K562 (cell line): ENCODE data around the gene KLHL29. TPM values are rescaled to one million over a fixed set of nuclear protein-coding genes. Genes with fewer than 3 reads are reported as not detected.

Source experiments
- ATAC-seq: fragments of 200-7000 bp; cut with Tn5 transposase; 3 replicates; pipeline ENCODE4 v1.9.1; 2020; ENCODE audit warnings: moderate library complexity
- BruUV-seq: library from RNA; stranded (reverse); fragments of 400-500 nt; replicated peaks from 2 replicates; lab custom pipeline; 2021; lab: Mats Ljungman, UMichigan
- CTCF ChIA-PET: fragments of 300-600 bp; formaldehyde crosslinking; extraction: SDS; loops from one replicate; lab custom pipeline; 2021; ENCODE audit warnings: low intra/inter-chr PET ratio; lab: Yijun Ruan, JAX
- POLR2A ChIA-PET: fragments of 300-600, 350-650 bp; sonication (Branson Sonifier 250); formaldehyde crosslinking; extraction: SDS; loops from one replicate; lab custom pipeline; 2021; ENCODE audit warnings: antibody characterized with exemption, inconsistent platforms; lab: Yijun Ruan, JAX
- DNase-seq, 4 experiments: peaks; one replicate each; pipeline versions ENCODE4 v3.0.0 to v3.0.0-alpha.2; 2011 to 2018; ENCODE audit warnings: low spot score in 3 of 4, mixed read lengths in 3 of 4; ENCODE audit errors: extremely low read depth in 1 of 4
- FAIRE-seq: peaks from 2 replicates; lab custom pipeline; 2011; peaks lifted over from hg19 to GRCh38; lab: Jason Lieb, UNC
- H2AFZ ChIP-seq: 2 replicates; pipeline ENCODE4 v1.6.0; 2011; ENCODE audit warnings: low read depth, low read length, control low read depth, inconsistent platforms
- H3K27ac ChIP-seq: fragments of 200-600 bp; 3 replicates; pipeline ENCODE4 v1.8.0; 2011; ENCODE audit warnings: low read depth, mild to moderate bottlenecking, control low read depth, inconsistent platforms, low read length, moderate library complexity, mixed read lengths; ENCODE audit errors: extremely low read depth
- H3K27me3 ChIP-seq, 2 experiments: fragments of 300-600 bp in 1 of 2; 2 replicates in 1 of 2; 3 replicates in 1 of 2; pipeline versions ENCODE4 v1.6.0 to v1.8.0; 2011; ENCODE audit warnings: inconsistent platforms in 2 of 2, low read length in 2 of 2, mild to moderate bottlenecking in 1 of 2, mixed read lengths in 1 of 2, moderate library complexity in 1 of 2; ENCODE audit not compliant: control insufficient read depth in 2 of 2, insufficient read depth in 2 of 2
- H3K36me3 ChIP-seq: fragments of 300-600 bp; 3 replicates; pipeline ENCODE4 v1.8.0; 2011; ENCODE audit warnings: mild to moderate bottlenecking, low read length, inconsistent platforms; ENCODE audit not compliant: control insufficient read depth, insufficient read depth
- H3K4me1 ChIP-seq, 2 experiments: fragments of 200-600 bp in 1 of 2; replicated peaks in 1 of 2; 2 replicates in 1 of 2; 3 replicates in 1 of 2; pipeline versions ENCODE4 v1.5.1 to v1.8.0; 2011; ENCODE audit warnings: inconsistent platforms in 2 of 2, low read length in 2 of 2, mild to moderate bottlenecking in 1 of 2, mixed read lengths in 1 of 2, moderate library complexity in 1 of 2; ENCODE audit not compliant: control insufficient read depth in 2 of 2, insufficient read depth in 2 of 2
- H3K4me2 ChIP-seq: 2 replicates; pipeline ENCODE4 v1.6.1; 2011; ENCODE audit warnings: low read length, control low read depth, inconsistent platforms, mixed read lengths; ENCODE audit not compliant: insufficient read depth
- H3K4me3 ChIP-seq: fragments of 200-600 bp; sonication (generic), shearing (Covaris generic); 2 replicates; pipeline ENCODE4 v1.5.1; 2016; ENCODE audit warnings: control low read depth, inconsistent platforms
- H3K79me2 ChIP-seq: fragments of 200-600 bp; 3 replicates; pipeline ENCODE4 v1.8.0; 2011; ENCODE audit warnings: low read length, inconsistent platforms; ENCODE audit not compliant: control insufficient read depth, insufficient read depth
- H3K9ac ChIP-seq, 2 experiments: 2 replicates each; pipeline versions ENCODE4 v1.6.0 to v1.6.1; 2011; ENCODE audit warnings: low read depth in 2 of 2, low read length in 2 of 2, control low read depth in 1 of 2, inconsistent platforms in 1 of 2, mild to moderate bottlenecking in 1 of 2, mixed read lengths in 1 of 2; ENCODE audit not compliant: insufficient read depth in 1 of 2
- H3K9me1 ChIP-seq: one replicate; pipeline ENCODE4 v1.6.0; 2011; ENCODE audit warnings: inconsistent platforms, mild to moderate bottlenecking, low read length, moderate library complexity; ENCODE audit not compliant: control insufficient read depth, insufficient read depth
- H3K9me3 ChIP-seq: replicated peaks from 2 replicates; pipeline ENCODE4 v1.5.1; 2011; ENCODE audit warnings: low read depth, low read length, inconsistent platforms; ENCODE audit not compliant: control insufficient read depth, insufficient read depth
- H4K20me1 ChIP-seq: replicated peaks from 2 replicates; pipeline ENCODE4 v1.6.1; 2011; ENCODE audit warnings: low read length, inconsistent platforms, mixed read lengths; ENCODE audit not compliant: control insufficient read depth, insufficient read depth
- HSF4 ChIP-seq: fragments of 250-450 bp; sonication (Bioruptor Pico); IDR thresholded peaks from 2 replicates; pipeline ENCODE4 v2.1.2; 2022; ENCODE audit warnings: mild to moderate bottlenecking, moderate library complexity, borderline replicate concordance
- KAT7 ChIP-seq: sonication (generic); formaldehyde crosslinking; IDR thresholded peaks from 2 replicates; pipeline ENCODE4 v1.8.0; 2022; ENCODE audit warnings: missing genetic modification reagents, mild to moderate bottlenecking, borderline replicate concordance
- U2AF1 ChIP-seq: fragments of 200-400 bp; formaldehyde crosslinking; optimal IDR thresholded peaks from 2 replicates; pipeline ENCODE3; 2017; ENCODE audit warnings: mild to moderate bottlenecking, low read depth, low read length, moderate library complexity
- ZNF644 ChIP-seq: fragments of 200-800 bp; sonication (Bioruptor generic); IDR thresholded peaks from 2 replicates; pipeline ENCODE4 v1.6.1; 2016; ENCODE audit warnings: low read depth, missing genetic modification characterization, missing compliant biosample characterization
- WGBS: fragments of 100-300 bp; shearing (Covaris generic); methylation state at CpG from one replicate; pipeline ENCODE4 v1.1.6; 2016; ENCODE audit warnings: low coverage, mixed read lengths; ENCODE audit not compliant: insufficient coverage; ENCODE audit errors: missing lambda C conversion rate; 5-methylcytosine and 5-hydroxymethylcytosine counted together
- in situ Hi-C: fragments of 300-500 bp; cut with MboI; formaldehyde crosslinking; loops from 4 replicates; pipeline ENCODE4 v1.15.0; 2018; ENCODE audit warnings: inconsistent platforms, mixed read lengths
- intact Hi-C: fragments of 100-400 bp; cut with micrococcal nuclease; formaldehyde crosslinking; loops from 2 replicates; pipeline ENCODE4 v1.14.2; 2022
- polyA plus RNA-seq, 8 experiments: library from polyadenylated mRNA; depleted of rRNA in 4 of 8; stranded (reverse) in 5 of 8; unstranded in 3 of 8; fragments of >200 nt; fragmentation: Nextera tagmentation in 2 of 8; fragmentation: Illumina TruSeq in 1 of 8; extraction: Ambion mirVana in 2 of 8; extraction: Trizol in 1 of 8; gene quantifications; 2 replicates each; pipeline versions ENCODE4 v1.2.1 to v1.2.3, GENCODE V29; 2011 to 2014; ENCODE audit warnings: inconsistent platforms in 1 of 8, missing spikeins in 1 of 8
- total RNA-seq, 7 experiments: library from RNA; depleted of rRNA in 6 of 7; stranded (reverse); fragments of >200 nt in 6 of 7; fragmentation: Illumina TruSeq in 2 of 7; extraction: Trizol in 2 of 7; gene quantifications; 2 replicates each; pipeline versions ENCODE4 v1.2.1 to v1.2.3, GENCODE V29; 2011 to 2021; ENCODE audit warnings: low replicate concordance in 1 of 7
- TF ChIP-seq, protein P1 (sequence below): fragments of 200-800 bp; sonication (Bioruptor generic); IDR thresholded peaks from 2 replicates; pipeline ENCODE4 v1.6.1; 2017; ENCODE audit warnings: missing genetic modification characterization, missing compliant biosample characterization

KLHL29 gene
- total and polyA plus RNA-seq, 9 of the 15 experiments (the other 6 are each of a cell fraction or from before 2014, with no cell fraction given), result 0.03 to 0.31 (median 0.08) TPM; not detected in 1

DNA sequence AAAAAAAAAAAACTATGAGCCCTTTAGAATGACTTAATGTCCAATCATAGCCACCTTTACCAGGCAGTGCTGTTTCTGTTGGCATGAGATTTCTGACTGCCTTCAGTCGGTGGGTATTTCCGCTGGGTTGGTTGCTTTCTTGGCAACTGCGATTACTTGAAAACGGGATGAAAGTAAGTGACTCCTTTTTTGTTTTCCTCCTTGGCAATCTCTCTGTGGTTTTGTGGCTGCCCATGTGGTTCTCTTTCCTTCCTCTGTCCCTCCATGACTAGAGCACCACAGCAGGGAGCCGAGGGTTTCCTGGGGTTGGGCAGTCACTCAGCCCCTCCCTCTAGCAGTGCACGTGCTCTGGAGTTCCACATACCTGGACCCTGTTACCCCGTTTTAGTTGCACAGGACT lies 112.1 kb downstream of the KLHL29 start:
- H3K27me3 ChIP-seq, result peaks cover 36 to 71% of the 10 kb centered on the region in 2 experiments
- H3K9ac ChIP-seq, result no peak overlapping the region
- H3K4me3 ChIP-seq, result no peak overlapping the region
- 2% methylated on average over 7 of the region's 7 CpGs for WGBS
- H4K20me1 ChIP-seq, result no peaks in the 10 kb centered on the region
- no peak overlapping the region for H3K27ac ChIP-seq
- no peak overlapping the region for H2AFZ ChIP-seq
- no peaks in the 10 kb centered on the region for H3K9me3 ChIP-seq
- H3K36me3 ChIP-seq, result no peaks in the 10 kb centered on the region
- ChIA-PET POLR2A (no interaction called here), CTCF (no interaction called here)
- no peak for TF ChIP-seq KAT7 (CRISPR knock-in tag)
- TF ChIP-seq, protein P1, sequence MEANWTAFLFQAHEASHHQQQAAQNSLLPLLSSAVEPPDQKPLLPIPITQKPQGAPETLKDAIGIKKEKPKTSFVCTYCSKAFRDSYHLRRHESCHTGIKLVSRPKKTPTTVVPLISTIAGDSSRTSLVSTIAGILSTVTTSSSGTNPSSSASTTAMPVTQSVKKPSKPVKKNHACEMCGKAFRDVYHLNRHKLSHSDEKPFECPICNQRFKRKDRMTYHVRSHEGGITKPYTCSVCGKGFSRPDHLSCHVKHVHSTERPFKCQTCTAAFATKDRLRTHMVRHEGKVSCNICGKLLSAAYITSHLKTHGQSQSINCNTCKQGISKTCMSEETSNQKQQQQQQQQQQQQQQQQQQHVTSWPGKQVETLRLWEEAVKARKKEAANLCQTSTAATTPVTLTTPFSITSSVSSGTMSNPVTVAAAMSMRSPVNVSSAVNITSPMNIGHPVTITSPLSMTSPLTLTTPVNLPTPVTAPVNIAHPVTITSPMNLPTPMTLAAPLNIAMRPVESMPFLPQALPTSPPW, result peak; percentile 40; the same call in 1 of the 2 replicates
- H3K9me1 ChIP-seq, result no peaks in the 10 kb centered on the region
- intact Hi-C loops (no loop called here), in situ Hi-C loops (no loop called here)
- H3K4me2 ChIP-seq, result no peak overlapping the region
- ATAC-seq (no peak), DNase-seq (no peak), FAIRE-seq (no peak)
- no TSS peak for BruUV-seq
- no peaks in the 10 kb centered on the region for H3K4me1 ChIP-seq
- H3K79me2 ChIP-seq, result no peaks in the 10 kb centered on the region

DNA sequence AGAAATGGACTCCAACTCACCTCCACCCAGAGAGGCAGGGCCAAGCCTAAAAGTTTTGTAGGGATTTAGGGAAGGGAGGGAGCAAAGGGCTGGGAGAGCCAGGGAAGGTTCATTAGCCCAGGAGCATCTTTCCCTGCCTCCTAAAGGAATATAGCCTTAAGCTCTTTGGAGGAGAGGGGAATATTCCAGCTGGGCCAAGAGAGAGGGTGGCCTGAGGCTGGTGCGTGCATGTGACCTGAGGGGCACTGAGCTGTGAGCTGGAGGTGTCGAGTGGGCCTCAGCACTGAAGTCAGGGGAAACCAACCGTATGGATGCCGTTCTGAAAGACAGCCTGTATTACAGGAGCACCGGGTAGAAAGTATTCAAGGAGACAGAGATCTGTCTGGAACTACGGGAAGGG lies 112.6 kb downstream of the KLHL29 start:
- Histone ChIP-seq H2AFZ (no peak overlapping the region), H3K4me3 (no peak overlapping the region), H3K79me2 (no peaks in the 10 kb centered on the region), H3K36me3 (no peaks in the 10 kb centered on the region), H4K20me1 (no peaks in the 10 kb centered on the region), H3K9me3 (no peaks in the 10 kb centered on the region), H3K4me2 (no peak overlapping the region), H3K27ac (no peak overlapping the region), H3K9ac (no peak overlapping the region), H3K4me1 (no peaks in the 10 kb centered on the region), H3K9me1 (no peaks in the 10 kb centered on the region), H3K27me3 (peaks cover 40 to 75% of the 10 kb centered on the region in 2 experiments)
- POLR2A ChIA-PET, result no interaction called here
- in situ Hi-C loops (no loop called here), intact Hi-C loops (no loop called here)
- CTCF ChIA-PET, result no interaction called here
- no peak for ATAC-seq
- DNase-seq, result no peak
- no peak for FAIRE-seq
- no TSS peak for BruUV-seq
- TF ChIP-seq ZNF644 (tag), result no peak
- TF ChIP-seq U2AF1, result no peak
- no peak for TF ChIP-seq HSF4 (CRISPR knock-in tag)
- WGBS, result 0% methylated on average over 6 of the region's 6 CpGs
